ENCODE results near the gene ERBIN. TPM values are rescaled to one million over a fixed set of nuclear protein-coding genes. Genes with fewer than 3 reads are reported as not detected.
"Not testable (repeated sequence)": the region's sequence is repeated elsewhere in the genome, so short reads cannot be mapped to it uniquely, and the experiment has no call there.

Gene ERBIN, protein sequence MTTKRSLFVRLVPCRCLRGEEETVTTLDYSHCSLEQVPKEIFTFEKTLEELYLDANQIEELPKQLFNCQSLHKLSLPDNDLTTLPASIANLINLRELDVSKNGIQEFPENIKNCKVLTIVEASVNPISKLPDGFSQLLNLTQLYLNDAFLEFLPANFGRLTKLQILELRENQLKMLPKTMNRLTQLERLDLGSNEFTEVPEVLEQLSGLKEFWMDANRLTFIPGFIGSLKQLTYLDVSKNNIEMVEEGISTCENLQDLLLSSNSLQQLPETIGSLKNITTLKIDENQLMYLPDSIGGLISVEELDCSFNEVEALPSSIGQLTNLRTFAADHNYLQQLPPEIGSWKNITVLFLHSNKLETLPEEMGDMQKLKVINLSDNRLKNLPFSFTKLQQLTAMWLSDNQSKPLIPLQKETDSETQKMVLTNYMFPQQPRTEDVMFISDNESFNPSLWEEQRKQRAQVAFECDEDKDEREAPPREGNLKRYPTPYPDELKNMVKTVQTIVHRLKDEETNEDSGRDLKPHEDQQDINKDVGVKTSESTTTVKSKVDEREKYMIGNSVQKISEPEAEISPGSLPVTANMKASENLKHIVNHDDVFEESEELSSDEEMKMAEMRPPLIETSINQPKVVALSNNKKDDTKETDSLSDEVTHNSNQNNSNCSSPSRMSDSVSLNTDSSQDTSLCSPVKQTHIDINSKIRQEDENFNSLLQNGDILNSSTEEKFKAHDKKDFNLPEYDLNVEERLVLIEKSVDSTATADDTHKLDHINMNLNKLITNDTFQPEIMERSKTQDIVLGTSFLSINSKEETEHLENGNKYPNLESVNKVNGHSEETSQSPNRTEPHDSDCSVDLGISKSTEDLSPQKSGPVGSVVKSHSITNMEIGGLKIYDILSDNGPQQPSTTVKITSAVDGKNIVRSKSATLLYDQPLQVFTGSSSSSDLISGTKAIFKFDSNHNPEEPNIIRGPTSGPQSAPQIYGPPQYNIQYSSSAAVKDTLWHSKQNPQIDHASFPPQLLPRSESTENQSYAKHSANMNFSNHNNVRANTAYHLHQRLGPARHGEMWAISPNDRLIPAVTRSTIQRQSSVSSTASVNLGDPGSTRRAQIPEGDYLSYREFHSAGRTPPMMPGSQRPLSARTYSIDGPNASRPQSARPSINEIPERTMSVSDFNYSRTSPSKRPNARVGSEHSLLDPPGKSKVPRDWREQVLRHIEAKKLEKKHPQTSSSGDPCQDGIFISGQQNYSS (N-terminal part only)
- total RNA-seq (100 to 1,000 TPM in 1 of 4 donors, 10 to 100 TPM in 3; 64.9 to 101 (median 84.2) TPM), polyA plus RNA-seq (10 to 100 TPM; 31.9 to 45.6 (median 43.0) TPM)

DNA sequence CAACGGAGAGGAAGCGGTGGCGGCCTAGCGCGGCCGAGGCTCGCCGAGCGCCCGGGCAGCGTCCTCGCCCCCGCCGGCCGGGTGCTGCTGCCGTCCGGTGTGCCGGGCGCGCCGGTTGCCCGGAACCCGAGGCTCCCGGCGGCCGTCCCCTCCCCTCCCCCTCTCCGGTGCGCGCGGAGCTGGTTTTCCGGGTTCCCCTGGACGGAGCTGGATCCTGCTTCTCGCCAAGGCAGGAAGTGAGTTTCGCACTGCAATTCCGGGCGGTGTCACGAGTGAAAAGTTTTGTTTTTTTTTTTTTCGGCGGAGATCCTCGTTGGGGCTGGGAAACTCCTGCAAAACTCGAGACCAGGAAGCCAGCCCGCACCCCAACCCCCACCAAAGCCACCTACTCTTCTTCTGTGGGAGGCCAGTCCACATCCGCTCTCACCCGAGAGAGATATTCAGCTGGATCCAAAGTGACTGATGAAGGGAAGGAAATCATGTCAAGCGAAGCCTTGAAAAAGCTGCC is at the start of gene ERBIN:
ERBIN (plus strand) TSS at position 300 of the 508 bp plus-strand sequence. CDS start 66,144 bp downstream, outside the sequence.
- no peaks in the 10 kb centered on the region for H3K36me3 ChIP-seq
- H3K4me1 ChIP-seq, result peaks cover 0 to 35% (median 26%) of the 10 kb centered on the region in 4 donors
- H3K27me3 ChIP-seq, result no peaks in the 10 kb centered on the region
- peak within 1 kb of the TSS; percentile 91 to 100 (median 98) for H3K27ac ChIP-seq
- no peaks in the 10 kb centered on the region for H3K9me3 ChIP-seq
- H3K4me3 ChIP-seq, result peak within 1 kb of the TSS; percentile 68 to 92 (median 82)
- 0% methylated on average over 45 of the region's 45 CpGs for WGBS, 2 donors
- TF ChIP-seq EP300 (IDR thresholded peaks at IDR 0.05) (no peak), POLR2AphosphoS5 (IDR thresholded peaks at IDR 0.05) (peak; percentile 64 to 82 (median 78))
- peak; percentile 92 for DNase-seq
- intact Hi-C loops (cut with DNase I), result loop anchor here (5.0 to 10.0 kb wide), 4 partner anchors 88 to 302 kb away; partner anchors contain the start of genes NLN, SGTB, SHLD3 and TRAPPC13

DNA sequence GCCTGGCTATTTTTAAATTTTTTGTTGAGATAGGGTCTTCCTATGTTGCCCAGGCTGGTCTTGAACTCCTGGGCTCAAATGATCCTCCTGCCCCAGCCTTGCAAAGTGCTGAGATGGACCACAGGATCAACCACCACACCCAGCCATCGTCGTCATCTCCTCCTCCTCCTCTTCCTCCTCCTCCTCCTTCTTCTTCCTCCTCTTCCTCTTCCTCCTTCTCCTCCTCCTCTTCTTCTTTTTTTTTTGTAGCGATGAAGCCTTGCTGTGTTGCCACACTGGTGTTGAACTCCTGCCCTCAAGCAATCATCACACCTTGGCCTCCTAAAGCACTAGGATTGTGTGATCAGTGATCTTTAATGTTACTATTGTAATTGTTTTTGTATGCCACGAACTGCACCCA is 49.4 kb upstream of the ERBIN start:
- H3K27me3 ChIP-seq, result no peaks in the 10 kb centered on the region

DNA sequence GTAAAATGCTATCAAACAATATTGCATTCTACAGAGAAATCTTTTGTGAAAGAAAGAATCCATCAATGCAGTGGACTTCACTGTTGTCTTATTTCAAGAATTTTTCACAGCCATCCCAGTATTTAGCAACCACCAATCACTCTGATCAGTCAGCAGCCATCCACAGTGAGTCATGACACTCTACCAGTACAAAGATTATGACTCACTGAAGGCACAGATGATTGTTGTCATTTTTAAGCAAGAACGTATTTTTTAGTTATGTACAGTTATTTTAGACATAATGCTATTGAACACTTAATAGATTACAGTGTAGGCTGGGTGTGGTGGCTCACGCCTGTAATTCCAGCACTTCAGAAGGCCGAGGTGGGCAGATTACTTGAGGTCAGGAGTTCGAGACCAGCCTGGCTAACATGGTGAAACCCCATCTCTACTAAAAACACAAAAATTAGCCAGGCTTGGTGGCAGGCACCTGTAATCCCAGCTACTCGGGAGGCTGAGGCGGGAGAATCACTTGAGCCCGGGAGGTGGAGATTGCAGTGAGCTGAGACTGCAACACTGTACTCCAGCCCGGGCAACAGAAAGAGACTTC is 46.6 kb upstream of the ERBIN start:
- H3K27ac ChIP-seq; H3K36me3 ChIP-seq; DNase-seq; H3K9me3 ChIP-seq; H3K4me3 ChIP-seq; H3K27me3 ChIP-seq; H3K4me1 ChIP-seq; intact Hi-C loops (cut with DNase I): not testable (repeated sequence)
- WGBS, 2 donors, result 68 to 84% methylated on average over 8 of the region's 8 CpGs

More for the DNA sequence above, 49.4 kb upstream of the ERBIN start:
- H3K36me3 ChIP-seq, result no peaks in the 10 kb centered on the region
- 63 to 86% methylated on average over 4 of the region's 4 CpGs for WGBS, 2 donors
- intact Hi-C loops (cut with DNase I), result no loop called here
- no peak overlapping the region for H3K4me3 ChIP-seq
- no peak overlapping the region for H3K27ac ChIP-seq
- no peak for TF ChIP-seq POLR2A (IDR thresholded peaks at IDR 0.05)
- no peak for TF ChIP-seq POLR2AphosphoS5 (IDR thresholded peaks at IDR 0.05)
- no peak for TF ChIP-seq EP300 (IDR thresholded peaks at IDR 0.05)
- TF ChIP-seq, protein P1, sequence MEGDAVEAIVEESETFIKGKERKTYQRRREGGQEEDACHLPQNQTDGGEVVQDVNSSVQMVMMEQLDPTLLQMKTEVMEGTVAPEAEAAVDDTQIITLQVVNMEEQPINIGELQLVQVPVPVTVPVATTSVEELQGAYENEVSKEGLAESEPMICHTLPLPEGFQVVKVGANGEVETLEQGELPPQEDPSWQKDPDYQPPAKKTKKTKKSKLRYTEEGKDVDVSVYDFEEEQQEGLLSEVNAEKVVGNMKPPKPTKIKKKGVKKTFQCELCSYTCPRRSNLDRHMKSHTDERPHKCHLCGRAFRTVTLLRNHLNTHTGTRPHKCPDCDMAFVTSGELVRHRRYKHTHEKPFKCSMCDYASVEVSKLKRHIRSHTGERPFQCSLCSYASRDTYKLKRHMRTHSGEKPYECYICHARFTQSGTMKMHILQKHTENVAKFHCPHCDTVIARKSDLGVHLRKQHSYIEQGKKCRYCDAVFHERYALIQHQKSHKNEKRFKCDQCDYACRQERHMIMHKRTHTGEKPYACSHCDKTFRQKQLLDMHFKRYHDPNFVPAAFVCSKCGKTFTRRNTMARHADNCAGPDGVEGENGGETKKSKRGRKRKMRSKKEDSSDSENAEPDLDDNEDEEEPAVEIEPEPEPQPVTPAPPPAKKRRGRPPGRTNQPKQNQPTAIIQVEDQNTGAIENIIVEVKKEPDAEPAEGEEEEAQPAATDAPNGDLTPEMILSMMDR (IDR thresholded peaks at IDR 0.05), result no peak
- no peaks in the 10 kb centered on the region for H3K4me1 ChIP-seq
- peaks cover 0 to 1% (median 0%) of the 10 kb centered on the region in 4 donors for H3K9me3 ChIP-seq
- no peak for DNase-seq

DNA sequence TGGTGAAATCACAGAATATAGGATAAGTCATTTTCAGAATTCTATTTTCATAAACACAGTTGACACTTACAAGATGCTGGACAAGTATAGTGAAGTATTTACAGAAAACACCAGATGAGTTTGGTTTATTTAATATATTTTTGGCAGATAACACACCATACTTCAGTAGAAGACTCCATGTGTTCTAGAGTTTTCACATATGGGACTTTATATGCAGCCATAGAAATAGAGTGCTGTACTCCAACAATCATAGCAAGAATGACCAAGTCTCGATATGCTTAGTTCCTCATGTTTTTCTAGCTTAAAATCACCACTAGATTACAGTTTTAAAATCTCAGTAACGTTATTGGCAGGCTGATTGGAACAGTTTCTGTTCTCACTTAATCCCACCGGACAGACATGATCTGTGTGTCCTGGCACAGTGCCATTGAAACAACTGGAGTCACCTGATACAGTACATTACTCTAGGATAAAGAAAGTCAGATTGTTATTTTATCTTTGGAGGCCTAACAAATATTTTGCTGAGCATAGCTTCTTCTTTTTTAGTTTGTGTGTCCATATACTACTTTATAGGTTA is 45.8 kb upstream of the ERBIN start:
- intact Hi-C loops (cut with DNase I), result no loop called here
- peaks cover 0 to 1% (median 0%) of the 10 kb centered on the region in 4 donors for H3K9me3 ChIP-seq
- WGBS, 2 donors, result 18 to 55% methylated on average over 3 of the region's 3 CpGs

More for the DNA sequence above, 45.8 kb upstream of the ERBIN start:
- Histone ChIP-seq H3K27me3 (no peaks in the 10 kb centered on the region), H3K36me3 (no peaks in the 10 kb centered on the region), H3K27ac (no peak overlapping the region), H3K4me1 (no peaks in the 10 kb centered on the region), H3K4me3 (no peak overlapping the region)
- DNase-seq, result no peak
- TF ChIP-seq EP300 (IDR thresholded peaks at IDR 0.05), result no peak
- TF ChIP-seq, protein P1 (IDR thresholded peaks at IDR 0.05), result no peak
